Right atrium auricular region (tissue), 2 donors: ENCODE data around the gene TRAP1. TPM values are rescaled to one million over a fixed set of nuclear protein-coding genes. Genes with fewer than 3 reads are reported as not detected.

Experiments
- DNase-seq: peaks from one replicate; pipeline ENCODE4 v3.0.0-alpha.2; 2019; ENCODE audit warnings: low spot score
- H3K27ac ChIP-seq, 2 donors: fragments of 200-600 bp; sonication (generic); 1 replicate in 1 of 2; 2 replicates in 1 of 2; pipeline ENCODE4 v1.5.1; 2016 to 2019
- H3K27me3 ChIP-seq, 2 donors: fragments of 200-600 bp; sonication (generic); one replicate each; pipeline versions ENCODE4 v1.5.1 to v1.6.0; 2017 to 2019
- H3K36me3 ChIP-seq: fragments of 200-600 bp; sonication (generic); one replicate; pipeline ENCODE4 v1.5.1; 2016
- H3K4me1 ChIP-seq, 2 donors: fragments of 200-600 bp; sonication (generic); one replicate each; pipeline versions ENCODE4 v1.5.1 to v1.6.0; 2017 to 2019
- H3K4me3 ChIP-seq, 2 donors: fragments of 200-600 bp; sonication (generic); 1 replicate in 1 of 2; 2 replicates in 1 of 2; pipeline ENCODE4 v1.5.1; 2017 to 2019; ENCODE audit warnings: mild to moderate bottlenecking in 1 of 2, moderate library complexity in 1 of 2
- H3K9me3 ChIP-seq, 2 donors: fragments of 200-600 bp; sonication (generic); one replicate each; pipeline ENCODE4 v1.5.1; 2019
- CTCF ChIP-seq, 2 donors: fragments of 200-600 bp; sonication (generic); IDR thresholded peaks; one replicate each; pipeline ENCODE4 v1.5.1; 2019; ENCODE audit warnings: antibody characterized with exemption in 2 of 2
- total RNA-seq, 2 donors: library from RNA; depleted of rRNA; stranded (reverse); fragments of >200 nt; gene quantifications; one replicate each; pipeline ENCODE4 v1.1.0, GENCODE V29; 2016

Gene TRAP1
- total RNA-seq, 2 donors from 2014 or later, result 67.7 to 86.0 TPM

- H3K4me1 ChIP-seq, result peaks cover 0 to 20% of the 10 kb centered on the region in 2 donors
- no peaks in the 10 kb centered on the region for H3K36me3 ChIP-seq
- peak overlapping the region; percentile 62 to 72 for H3K27ac ChIP-seq
- no peaks in the 10 kb centered on the region for H3K9me3 ChIP-seq
- no peak for TF ChIP-seq CTCF (IDR thresholded peaks at IDR 0.05)
- H3K27me3 ChIP-seq, result no peaks in the 10 kb centered on the region
- H3K4me3 ChIP-seq, result no peak overlapping the region
- no peak for DNase-seq
These were observed 21.5 kb downstream of the TRAP1 start for GRCh38 chr16:3695610-3696369.

GRCh38 chr16:3694051-3694450 is 23.3 kb downstream of the TRAP1 start:
- Histone ChIP-seq H3K9me3 (no peaks in the 10 kb centered on the region), H3K4me3 (no peak overlapping the region), H3K4me1 (peaks cover 0 to 30% of the 10 kb centered on the region in 2 donors), H3K27ac (no peak overlapping the region), H3K27me3 (no peaks in the 10 kb centered on the region), H3K36me3 (no peaks in the 10 kb centered on the region)
- no peak for DNase-seq
- no peak for TF ChIP-seq CTCF (IDR thresholded peaks at IDR 0.05)

- Histone ChIP-seq H3K9me3 (no peaks in the 10 kb centered on the region), H3K4me1 (peaks cover 0 to 26% of the 10 kb centered on the region in 2 donors), H3K4me3 (no peak overlapping the region), H3K27me3 (no peaks in the 10 kb centered on the region), H3K36me3 (peaks cover 10% of the 10 kb centered on the region), H3K27ac (no peak overlapping the region)
- no peak for TF ChIP-seq CTCF (IDR thresholded peaks at IDR 0.05)
- peak; percentile 61 for DNase-seq
These were observed 25.6 kb downstream of the TRAP1 start for GRCh38 chr16:3691761-3692160.

- Histone ChIP-seq H3K36me3 (peaks cover 10% of the 10 kb centered on the region), H3K4me1 (peaks cover 0 to 20% of the 10 kb centered on the region in 2 donors), H3K27me3 (no peaks in the 10 kb centered on the region), H3K27ac (peak overlapping the region; percentile 47 to 49), H3K4me3 (peak overlapping the region in 1 of 2 donors; percentile 41), H3K9me3 (no peaks in the 10 kb centered on the region)
- TF ChIP-seq CTCF (IDR thresholded peaks at IDR 0.05), result no peak
- DNase-seq, result no peak
These were observed 26.2 kb downstream of the TRAP1 start for GRCh38 chr16:3690980-3691720.

- no peaks in the 10 kb centered on the region for H3K27me3 ChIP-seq
These were observed 26.8 kb downstream of the TRAP1 start for GRCh38 chr16:3690470-3690928.

More at GRCh38 chr16:3690470-3690928, 26.8 kb downstream of the TRAP1 start:
- Histone ChIP-seq H3K4me3 (peak overlapping the region; percentile 5 to 41), H3K27ac (peak overlapping the region; percentile 47 to 49), H3K9me3 (no peaks in the 10 kb centered on the region), H3K36me3 (peaks cover 16% of the 10 kb centered on the region), H3K4me1 (peaks cover 0 to 16% of the 10 kb centered on the region in 2 donors)
- peak; percentile 97 for DNase-seq
- peak; percentile 81 to 98 for TF ChIP-seq CTCF (IDR thresholded peaks at IDR 0.05)
